ENCODE measurements around the gene DCP2.
"Not testable (repeated sequence)": the region's sequence is repeated elsewhere in the genome, so short reads cannot be mapped to it uniquely, and the experiment has no call there.

DNA sequence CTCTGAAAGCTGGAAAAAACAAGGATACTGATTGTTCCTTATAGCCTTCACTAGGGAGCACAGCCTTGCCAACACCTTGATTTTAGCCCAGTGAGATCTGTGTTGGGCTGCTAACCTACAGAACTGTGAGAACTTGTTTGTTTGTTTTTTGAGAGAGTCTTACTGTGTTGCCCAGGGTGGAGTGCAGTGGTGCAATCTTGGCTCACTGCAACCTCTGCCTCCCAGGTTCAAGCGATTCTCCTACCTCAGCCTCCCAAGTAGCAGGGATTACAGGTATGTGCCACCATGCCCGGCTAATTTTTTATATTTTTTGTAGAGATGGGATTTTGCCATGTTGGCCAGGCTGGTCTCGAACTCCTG lies 13.2 kb upstream of the DCP2 start:
- TF ChIP-seq, protein P1, sequence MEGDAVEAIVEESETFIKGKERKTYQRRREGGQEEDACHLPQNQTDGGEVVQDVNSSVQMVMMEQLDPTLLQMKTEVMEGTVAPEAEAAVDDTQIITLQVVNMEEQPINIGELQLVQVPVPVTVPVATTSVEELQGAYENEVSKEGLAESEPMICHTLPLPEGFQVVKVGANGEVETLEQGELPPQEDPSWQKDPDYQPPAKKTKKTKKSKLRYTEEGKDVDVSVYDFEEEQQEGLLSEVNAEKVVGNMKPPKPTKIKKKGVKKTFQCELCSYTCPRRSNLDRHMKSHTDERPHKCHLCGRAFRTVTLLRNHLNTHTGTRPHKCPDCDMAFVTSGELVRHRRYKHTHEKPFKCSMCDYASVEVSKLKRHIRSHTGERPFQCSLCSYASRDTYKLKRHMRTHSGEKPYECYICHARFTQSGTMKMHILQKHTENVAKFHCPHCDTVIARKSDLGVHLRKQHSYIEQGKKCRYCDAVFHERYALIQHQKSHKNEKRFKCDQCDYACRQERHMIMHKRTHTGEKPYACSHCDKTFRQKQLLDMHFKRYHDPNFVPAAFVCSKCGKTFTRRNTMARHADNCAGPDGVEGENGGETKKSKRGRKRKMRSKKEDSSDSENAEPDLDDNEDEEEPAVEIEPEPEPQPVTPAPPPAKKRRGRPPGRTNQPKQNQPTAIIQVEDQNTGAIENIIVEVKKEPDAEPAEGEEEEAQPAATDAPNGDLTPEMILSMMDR (IDR thresholded peaks at IDR 0.05; ENCODE audit: low read depth, low read length, poor library complexity, severe bottlenecking), result not testable (repeated sequence)
- TF ChIP-seq EZH2phosphoT487 (IDR thresholded peaks at IDR 0.05; ENCODE audit: borderline replicate concordance, low read length), result not testable (repeated sequence)
